GM23248 (cell line): Measurements from ENCODE around the gene LCN15.

Experiments used
- EZH2 ChIP-seq: fragments of 200-600 bp; sonication (generic); IDR thresholded peaks from 2 replicates; pipeline ENCODE4 v1.6.1; 2018; ENCODE audit warnings: antibody characterized with exemption, mild to moderate bottlenecking; ENCODE audit not compliant: insufficient read depth, poor library complexity, severe bottlenecking
- EZH2phosphoT487 ChIP-seq: fragments of 200-600 bp; sonication (generic); IDR thresholded peaks from 2 replicates; pipeline ENCODE4 v1.6.1; 2018; ENCODE audit warnings: antibody characterized with exemption, moderate library complexity, mild to moderate bottlenecking, low read depth; ENCODE audit not compliant: insufficient read depth

- TF ChIP-seq EZH2 (no peak), EZH2phosphoT487 (no peak)
These were observed 17.7 kb downstream of the LCN15 start for GRCh38 chr9:136746621-136747020.
